SU-DHL-6 (cell line): ENCODE measurements around the gene OAS3.
A peak's percentile ranks its signal among the peaks of the same experiment; 100 is the strongest.

Experiments
- H2AFZ ChIP-seq: fragments of 200-600 bp; sonication (generic); 2 replicates; pipeline ENCODE4 v1.6.1; 2014; ENCODE audit warnings: low read depth, mild to moderate bottlenecking, moderate library complexity, mixed read lengths, antibody characterized with exemption, low read length; ENCODE audit not compliant: severe bottlenecking
- H3F3A ChIP-seq: fragments of 200-600 bp; shearing (Covaris generic); 2 replicates; pipeline ENCODE4 v1.6.0; 2016; ENCODE audit warnings: antibody characterized with exemption, mild to moderate bottlenecking; ENCODE audit not compliant: insufficient read depth
- H3K27ac ChIP-seq: fragments of 200-600 bp; sonication (generic); 2 replicates; pipeline ENCODE4 v1.5.1; 2016; ENCODE audit warnings: low read depth, mild to moderate bottlenecking, low read length, moderate library complexity, mixed read lengths
- H3K27me3 ChIP-seq: fragments of 200-600 bp; sonication (generic), shearing (Covaris generic); 2 replicates; pipeline ENCODE4 v1.6.0; 2014; ENCODE audit warnings: mild to moderate bottlenecking, low read length
- H3K36me3 ChIP-seq: fragments of 200-600 bp; sonication (generic); 2 replicates; pipeline ENCODE4 v1.6.1; 2014; ENCODE audit warnings: mild to moderate bottlenecking, low read length, mixed read lengths
- H3K4me2 ChIP-seq: fragments of 300-600, 200-600 bp; shearing (Covaris generic), sonication (generic); 2 replicates; pipeline ENCODE4 v1.6.0; 2014; ENCODE audit warnings: low read length, low read depth, mild to moderate bottlenecking; ENCODE audit not compliant: poor library complexity, severe bottlenecking
- H3K4me3 ChIP-seq: fragments of 200-600 bp; sonication (generic); 2 replicates; pipeline ENCODE4 v1.5.1; 2014; ENCODE audit warnings: antibody characterized with exemption, low read length, mild to moderate bottlenecking, mixed read lengths; ENCODE audit not compliant: insufficient read depth, poor library complexity, severe bottlenecking
- H3K79me2 ChIP-seq: fragments of 200-600 bp; sonication (generic); 2 replicates; pipeline ENCODE4 v1.6.1; 2014; ENCODE audit warnings: mild to moderate bottlenecking, low read length, moderate library complexity; ENCODE audit not compliant: insufficient read depth
- H3K9ac ChIP-seq: fragments of 200-600 bp; sonication (generic); 2 replicates; pipeline ENCODE4 v1.7.0; 2014; ENCODE audit warnings: mild to moderate bottlenecking, low read length
- H3K9me2 ChIP-seq: fragments of 200-600 bp; sonication (generic); replicated peaks from 2 replicates; pipeline ENCODE4 v1.6.1; 2014; ENCODE audit warnings: low read length; ENCODE audit not compliant: insufficient read depth
- H3K9me3 ChIP-seq: fragments of 200-600 bp; sonication (generic); 2 replicates; pipeline ENCODE4 v1.6.1; 2014; ENCODE audit warnings: low read length, mixed read lengths; ENCODE audit not compliant: insufficient read depth
- H4K20me1 ChIP-seq: fragments of 200-600 bp; sonication (generic); 2 replicates; pipeline ENCODE4 v1.6.1; 2014; ENCODE audit warnings: low read depth, mild to moderate bottlenecking, antibody characterized with exemption, low read length, moderate library complexity, mixed read lengths
- EZH2phosphoT487 ChIP-seq: fragments of 200-600 bp; sonication (generic), shearing (Covaris generic); conservative IDR thresholded peaks from 2 replicates; pipeline ENCODE4 v1.6.1; 2018; ENCODE audit warnings: mild to moderate bottlenecking, antibody characterized with exemption, low read length, moderate library complexity, mixed read lengths
- TF ChIP-seq, protein P1 (sequence below): fragments of 200-600 bp; sonication (generic); IDR thresholded peaks from one replicate; pipeline ENCODE4 v1.5.1; 2017; ENCODE audit warnings: antibody characterized with exemption, mild to moderate bottlenecking, low read length, moderate library complexity; ENCODE audit not compliant: insufficient read depth, poor library complexity, severe bottlenecking

The OAS3 gene

GRCh38 chr12:112937741-112938719 lies at the start of gene OAS3:
OAS3 (plus strand) TSS chr12:112938474; CDS start chr12:112938531, 57 bp downstream.
- Histone ChIP-seq H3K9me2 (no peaks in the 10 kb centered on the region), H3K4me3 (peak within 1 kb of the TSS; percentile 35), H2AFZ (peak within 1 kb of the TSS; percentile 35), H4K20me1 (no peaks in the 10 kb centered on the region), H3K4me2 (peak within 1 kb of the TSS; percentile 63), H3K9ac (peak within 1 kb of the TSS; percentile 48), H3K9me3 (no peaks in the 10 kb centered on the region), H3K27ac (peak within 1 kb of the TSS; percentile 77), H3K36me3 (no peaks in the 10 kb centered on the region), H3K79me2 (no peaks in the 10 kb centered on the region), H3K27me3 (no peaks in the 10 kb centered on the region), H3F3A (no peaks in the 10 kb centered on the region)
- TF ChIP-seq, protein P1, sequence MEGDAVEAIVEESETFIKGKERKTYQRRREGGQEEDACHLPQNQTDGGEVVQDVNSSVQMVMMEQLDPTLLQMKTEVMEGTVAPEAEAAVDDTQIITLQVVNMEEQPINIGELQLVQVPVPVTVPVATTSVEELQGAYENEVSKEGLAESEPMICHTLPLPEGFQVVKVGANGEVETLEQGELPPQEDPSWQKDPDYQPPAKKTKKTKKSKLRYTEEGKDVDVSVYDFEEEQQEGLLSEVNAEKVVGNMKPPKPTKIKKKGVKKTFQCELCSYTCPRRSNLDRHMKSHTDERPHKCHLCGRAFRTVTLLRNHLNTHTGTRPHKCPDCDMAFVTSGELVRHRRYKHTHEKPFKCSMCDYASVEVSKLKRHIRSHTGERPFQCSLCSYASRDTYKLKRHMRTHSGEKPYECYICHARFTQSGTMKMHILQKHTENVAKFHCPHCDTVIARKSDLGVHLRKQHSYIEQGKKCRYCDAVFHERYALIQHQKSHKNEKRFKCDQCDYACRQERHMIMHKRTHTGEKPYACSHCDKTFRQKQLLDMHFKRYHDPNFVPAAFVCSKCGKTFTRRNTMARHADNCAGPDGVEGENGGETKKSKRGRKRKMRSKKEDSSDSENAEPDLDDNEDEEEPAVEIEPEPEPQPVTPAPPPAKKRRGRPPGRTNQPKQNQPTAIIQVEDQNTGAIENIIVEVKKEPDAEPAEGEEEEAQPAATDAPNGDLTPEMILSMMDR: no peak
- TF ChIP-seq EZH2phosphoT487: no peak

- Histone ChIP-seq H3K27me3 (no peaks in the 10 kb centered on the region), H3K4me3 (no peak overlapping the region), H3K9me3 (no peaks in the 10 kb centered on the region), H3F3A (no peaks in the 10 kb centered on the region), H3K4me2 (no peak overlapping the region), H3K36me3 (no peaks in the 10 kb centered on the region), H3K27ac (no peak overlapping the region), H4K20me1 (no peaks in the 10 kb centered on the region), H3K9ac (no peak overlapping the region), H3K9me2 (no peaks in the 10 kb centered on the region), H3K79me2 (no peaks in the 10 kb centered on the region), H2AFZ (no peak overlapping the region)
- no peak for TF ChIP-seq EZH2phosphoT487
- TF ChIP-seq, protein P1: no peak
Observed at GRCh38 chr12:112891093-112892024, 46.9 kb upstream of the OAS3 start.

- H3K4me2 ChIP-seq: no peak overlapping the region
- H3K79me2 ChIP-seq: no peaks in the 10 kb centered on the region
- TF ChIP-seq, protein P1: no peak
- no peak for TF ChIP-seq EZH2phosphoT487
- H3K4me3 ChIP-seq: no peak overlapping the region
- H4K20me1 ChIP-seq: no peaks in the 10 kb centered on the region
- no peaks in the 10 kb centered on the region for H3F3A ChIP-seq
- H3K27ac ChIP-seq: no peak overlapping the region
- no peak overlapping the region for H2AFZ ChIP-seq
- H3K9me2 ChIP-seq: no peaks in the 10 kb centered on the region
- no peak overlapping the region for H3K9ac ChIP-seq
- H3K36me3 ChIP-seq: no peaks in the 10 kb centered on the region
- no peaks in the 10 kb centered on the region for H3K27me3 ChIP-seq
- H3K9me3 ChIP-seq: no peaks in the 10 kb centered on the region
Observed at GRCh38 chr12:112892856-112893255, 45.4 kb upstream of the OAS3 start.
